NCI-H146 treated with DMSO at 0.1 percent for 48 hours (cell line): Measurements from ENCODE around the gene TINAGL1.

Experiments
- DNase-seq: peaks from one replicate; lab custom pipeline; 2025; ENCODE audit not compliant: unreplicated experiment; lab: John Stamatoyannopoulos, UW

Gene TINAGL1

GRCh38 chr1:31626223-31627207 is 50.2 kb downstream of the TINAGL1 start:
- DNase-seq, result no peak

GRCh38 chr1:31627301-31627929 is 51.1 kb downstream of the TINAGL1 start:
- no peak for DNase-seq

- no peak for DNase-seq
Measured at GRCh38 chr1:31627930-31628559, 51.7 kb downstream of the TINAGL1 start.

DNA sequence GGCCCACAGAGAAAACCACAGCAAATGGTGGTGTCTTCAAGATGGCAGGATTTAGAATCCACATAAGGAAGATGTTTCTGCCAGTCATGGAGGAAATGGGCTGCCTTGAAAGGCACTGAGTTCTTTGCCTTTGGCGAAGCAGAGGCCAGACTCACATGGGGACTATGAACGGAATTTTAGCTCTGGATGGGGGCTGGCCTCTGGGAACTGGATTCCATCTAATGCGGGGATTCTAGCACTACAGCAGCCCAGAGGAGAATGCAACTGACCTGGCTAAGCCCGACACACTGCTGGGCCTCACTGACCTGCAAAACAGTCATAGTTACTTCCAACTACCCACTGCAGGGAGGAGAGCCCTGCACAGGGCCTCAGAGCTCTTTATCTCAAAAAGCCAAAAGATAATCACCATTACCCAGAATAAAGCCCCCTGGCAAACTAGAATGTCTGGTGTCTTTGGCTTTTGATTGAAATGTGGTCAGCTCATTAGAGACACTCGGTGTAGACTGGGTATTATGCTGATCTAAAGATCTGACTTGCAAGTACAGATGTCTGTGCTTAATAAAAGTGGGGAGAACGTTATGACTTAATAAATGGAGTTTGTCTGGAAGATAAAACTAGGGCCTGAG is 52.7 kb downstream of the TINAGL1 start:
- DNase-seq, result no peak

DNA sequence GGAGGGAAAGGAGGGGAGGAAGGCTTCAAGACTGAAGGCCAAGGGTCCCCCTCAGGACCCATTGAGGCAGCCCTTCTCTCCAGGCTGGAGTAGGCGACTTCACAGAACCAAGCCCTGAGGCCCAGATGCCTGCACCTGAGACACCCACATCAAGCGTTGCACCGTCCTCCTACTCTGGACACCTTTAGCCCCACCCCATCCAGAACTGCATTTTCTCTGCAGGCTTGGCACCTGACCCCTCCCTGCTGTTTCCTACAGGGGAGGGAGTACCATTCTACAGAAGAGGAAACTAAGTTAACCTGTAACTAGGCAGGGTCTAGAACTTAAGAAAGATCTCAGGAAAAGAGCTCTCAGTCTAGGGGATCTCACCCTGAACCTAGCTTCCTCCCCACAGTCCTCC is 56.3 kb downstream of the TINAGL1 start:
- no peak for DNase-seq

DNA sequence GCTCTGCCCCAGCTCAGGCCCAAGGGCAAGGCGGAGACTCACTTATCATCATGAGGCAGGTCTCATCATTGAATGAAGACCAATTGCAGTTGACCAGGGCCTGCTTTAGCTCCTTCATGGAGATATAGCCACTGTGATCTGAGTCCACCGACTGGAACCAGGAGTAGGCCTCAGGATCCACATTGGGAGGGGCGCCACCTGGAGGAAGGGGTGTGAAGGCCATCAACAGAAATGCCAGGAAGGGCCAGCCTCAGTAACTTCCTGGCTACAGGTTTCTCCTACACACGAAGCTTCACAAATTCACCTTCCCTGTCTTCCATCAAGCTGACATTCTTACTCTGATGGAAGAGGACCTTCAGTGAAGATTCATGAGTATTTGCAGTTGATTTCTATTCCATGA is 56.8 kb downstream of the TINAGL1 start:
- DNase-seq, result no peak
